ENCODE measurements around the gene IARS2.

The IARS2 gene

GRCh38 chr1:220182656-220183055 lies 88.7 kb downstream of the IARS2 start:
- peak in 1 of 2 donors; percentile 48 for DNase-seq (ENCODE audit: low read depth in 2 of 2)
- TF ChIP-seq CTCF (IDR thresholded peaks at IDR 0.05; ENCODE audit: low read depth, low read length) = no peak
- H3K4me3 ChIP-seq (replicated peaks in 1 of 2; ENCODE audit: low read depth in 2 of 2, low read length in 2 of 2) = no peak overlapping the region

DNA sequence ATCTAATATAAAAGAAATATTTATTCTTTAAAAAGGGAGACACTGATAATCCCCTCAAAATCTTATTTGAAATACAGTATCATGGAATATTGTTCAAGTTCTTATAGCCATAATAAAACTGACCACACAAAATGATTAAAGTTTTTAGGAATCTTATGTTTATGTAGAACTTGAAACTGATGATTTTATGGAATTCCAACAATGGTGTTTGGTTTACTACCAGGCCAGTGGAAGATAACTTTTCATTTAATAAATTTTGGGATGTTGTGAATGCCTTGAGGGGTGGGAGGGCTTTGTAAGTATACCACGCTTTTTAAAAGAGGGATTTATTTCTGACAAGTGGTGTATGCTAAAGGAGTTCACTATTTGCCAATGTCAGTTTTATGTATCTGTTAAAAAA lies 90.6 kb downstream of the IARS2 start:
- H3K4me3 ChIP-seq (replicated peaks in 1 of 2; ENCODE audit: low read depth in 2 of 2, low read length in 2 of 2) = no peak overlapping the region
- TF ChIP-seq CTCF (IDR thresholded peaks at IDR 0.05; ENCODE audit: low read depth, low read length) = no peak

GRCh38 chr1:220186752-220187151 lies 92.8 kb downstream of the IARS2 start:
- no peak overlapping the region for H3K4me3 ChIP-seq (replicated peaks in 1 of 2; ENCODE audit: low read depth in 2 of 2, low read length in 2 of 2)

More for the DNA sequence above, 90.6 kb downstream of the IARS2 start:
- no peak for DNase-seq (ENCODE audit: low read depth in 2 of 2)

DNA sequence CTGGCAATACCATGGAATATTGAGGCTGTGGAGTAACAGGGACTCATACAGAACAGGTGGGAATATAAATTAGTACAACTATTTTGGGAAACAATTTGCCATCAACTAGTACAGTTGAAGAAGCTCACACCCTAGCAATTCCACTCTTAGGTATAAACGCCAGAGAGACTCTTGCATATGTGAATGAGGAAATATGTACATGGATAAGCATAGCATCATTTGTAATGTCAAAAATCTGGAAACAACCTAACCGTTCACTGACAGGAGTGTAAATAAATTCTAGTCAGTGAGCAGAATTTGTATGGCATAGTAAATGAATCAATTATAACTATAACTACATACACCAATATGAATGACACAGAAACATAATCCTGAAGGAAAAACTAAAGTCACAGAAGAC lies 94.6 kb downstream of the IARS2 start:
- no peak for TF ChIP-seq CTCF (IDR thresholded peaks at IDR 0.05; ENCODE audit: low read depth, low read length)
- no peak overlapping the region for H3K4me3 ChIP-seq (replicated peaks in 1 of 2; ENCODE audit: low read depth in 2 of 2, low read length in 2 of 2)
- no peak for DNase-seq (ENCODE audit: low read depth in 2 of 2)

More at GRCh38 chr1:220186752-220187151, 92.8 kb downstream of the IARS2 start:
- no peak for DNase-seq (ENCODE audit: low read depth in 2 of 2)
- no peak for TF ChIP-seq CTCF (IDR thresholded peaks at IDR 0.05; ENCODE audit: low read depth, low read length)

DNA sequence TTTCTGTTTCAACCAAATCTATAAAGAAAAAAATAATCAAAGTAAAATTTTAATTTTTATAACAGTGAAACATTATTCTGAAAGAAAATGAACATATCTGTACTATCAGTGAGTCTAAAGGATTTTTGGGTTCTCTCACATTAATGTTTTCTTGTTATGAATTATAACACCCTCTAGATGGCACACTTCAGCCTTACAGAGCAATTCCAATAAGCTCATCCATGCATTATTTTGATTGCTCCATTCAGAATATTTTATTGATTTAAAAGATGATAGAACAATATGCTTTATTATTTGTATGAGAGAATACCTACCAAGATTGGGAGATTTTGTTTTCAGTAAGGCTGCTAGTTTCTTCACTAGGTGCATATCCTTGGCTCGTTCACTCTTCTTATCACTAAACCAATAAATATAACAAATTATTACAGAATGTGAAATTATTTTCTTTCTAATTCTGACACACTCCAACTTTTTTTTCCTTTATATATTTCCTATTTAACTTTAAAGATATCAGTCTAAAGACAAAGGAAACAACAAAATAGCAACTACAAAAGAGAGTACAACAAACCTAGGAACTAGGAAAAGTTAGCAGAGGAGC lies 95.9 kb downstream of the IARS2 start:
- TF ChIP-seq CTCF (IDR thresholded peaks at IDR 0.05; ENCODE audit: low read depth, low read length) = peak; percentile 31
- H3K4me3 ChIP-seq (replicated peaks in 1 of 2; ENCODE audit: low read depth in 2 of 2, low read length in 2 of 2) = no peak overlapping the region
- peak; percentile 55 to 60 for DNase-seq (ENCODE audit: low read depth in 2 of 2)

GRCh38 chr1:220195701-220196100 lies 101.8 kb downstream of the IARS2 start:
- TF ChIP-seq CTCF (IDR thresholded peaks at IDR 0.05; ENCODE audit: low read depth, low read length) = no peak
- no peak for DNase-seq (ENCODE audit: low read depth in 2 of 2)
- no peak overlapping the region for H3K4me3 ChIP-seq (replicated peaks in 1 of 2; ENCODE audit: low read depth in 2 of 2, low read length in 2 of 2)
